NCI-H345 treated with DMSO at 0.1 percent for 48 hours (cell line): ENCODE results near the gene LARP1.
A peak's percentile ranks its signal among the peaks of the same experiment; 100 is the strongest.
"Not testable (repeated sequence)": the region's sequence is repeated elsewhere in the genome, so short reads cannot be mapped to it uniquely, and the experiment has no call there.

Experiments
- DNase-seq: peaks from one replicate; lab custom pipeline; 2025; ENCODE audit not compliant: unreplicated experiment; lab: John Stamatoyannopoulos, UW

The LARP1 gene

GRCh38 chr5:154734370-154735248 is 20.6 kb upstream of the LARP1 start:
- no peak for DNase-seq

- not testable (repeated sequence) for DNase-seq
Measured at GRCh38 chr5:154735362-154735761, 19.8 kb upstream of the LARP1 start.

GRCh38 chr5:154736372-154736771 is 18.8 kb upstream of the LARP1 start:
- DNase-seq, result not testable (repeated sequence)

- no peak for DNase-seq
Measured at GRCh38 chr5:154737667-154738320, 17.4 kb upstream of the LARP1 start.

GRCh38 chr5:154740483-154740882 is 14.7 kb upstream of the LARP1 start:
- no peak for DNase-seq

- DNase-seq, result no peak
Measured at GRCh38 chr5:154740957-154741356, 14.2 kb upstream of the LARP1 start.

GRCh38 chr5:154741415-154741814 is 13.8 kb upstream of the LARP1 start:
- no peak for DNase-seq

GRCh38 chr5:154743812-154744211 is 11.4 kb upstream of the LARP1 start:
- DNase-seq, result no peak

GRCh38 chr5:154745349-154745748 is 9.8 kb upstream of the LARP1 start:
- DNase-seq, result no peak

GRCh38 chr5:154749491-154749890 is 5.7 kb upstream of the LARP1 start:
- no peak for DNase-seq

- not testable (repeated sequence) for DNase-seq
Measured at GRCh38 chr5:154750641-154751040, 4.5 kb upstream of the LARP1 start.

- no peak for DNase-seq
Measured at GRCh38 chr5:154751854-154752253, 3.3 kb upstream of the LARP1 start.

GRCh38 chr5:154753792-154754191 is 1.4 kb upstream of the LARP1 start:
- no peak for DNase-seq

GRCh38 chr5:154754460-154755360 is 467 bp upstream of the LARP1 start:
- peak; percentile 97 for DNase-seq

- no peak for DNase-seq
Measured at GRCh38 chr5:154756009-154756867, 1.1 kb downstream of the LARP1 start.

GRCh38 chr5:154756868-154757813 is 2.0 kb downstream of the LARP1 start:
- DNase-seq, result no peak

- DNase-seq, result peak; percentile 52
Measured at GRCh38 chr5:154757814-154758406, 2.7 kb downstream of the LARP1 start.

GRCh38 chr5:154758493-154758892 is 3.3 kb downstream of the LARP1 start:
- DNase-seq, result no peak

GRCh38 chr5:154758977-154759376 is 3.8 kb downstream of the LARP1 start:
- DNase-seq, result no peak
